HepG2 (cell line): ENCODE results near the gene PEX11G. TPM values are rescaled to one million over a fixed set of nuclear protein-coding genes. Genes with fewer than 3 reads are reported as not detected.

Experiments used
- BORCS8-MEF2B ChIP-seq: sonication (generic); formaldehyde crosslinking; IDR thresholded peaks from 2 replicates; pipeline ENCODE4 v1.8.0; 2022; ENCODE audit warnings: mild to moderate bottlenecking, missing genetic modification reagents
- BRD4 ChIP-seq: sonication (generic); formaldehyde crosslinking; IDR thresholded peaks from 2 replicates; pipeline ENCODE4 v1.4.0; 2020; ENCODE audit warnings: missing genetic modification reagents
- CCDC6 ChIP-seq: sonication (generic); formaldehyde crosslinking; IDR thresholded peaks from 2 replicates; pipeline ENCODE4 v1.8.1; 2022; ENCODE audit warnings: mild to moderate bottlenecking, missing genetic modification reagents, moderate library complexity
- EZH2 ChIP-seq: conservative IDR thresholded peaks from 2 replicates; pipeline ENCODE4 v1.6.1; 2012; ENCODE audit warnings: mild to moderate bottlenecking, low read depth, low read length, moderate library complexity
- HDAC1 ChIP-seq: sonication (generic); formaldehyde crosslinking; IDR thresholded peaks from 2 replicates; pipeline ENCODE4 v1.5.1; 2020; ENCODE audit warnings: mild to moderate bottlenecking, missing genetic modification reagents
- MEIS2 ChIP-seq: sonication (generic); formaldehyde crosslinking; IDR thresholded peaks from 2 replicates; pipeline ENCODE4 v1.9.0; 2021; ENCODE audit warnings: mild to moderate bottlenecking, missing genetic modification reagents
- MTA1 ChIP-seq: sonication (generic); formaldehyde crosslinking; IDR thresholded peaks from 2 replicates; pipeline ENCODE4 v1.4.0; 2020; ENCODE audit warnings: missing genetic modification reagents, mild to moderate bottlenecking, borderline replicate concordance
- NCOA1 ChIP-seq: sonication (generic); formaldehyde crosslinking; IDR thresholded peaks from 2 replicates; pipeline ENCODE4 v1.9.0; 2021; ENCODE audit warnings: missing genetic modification reagents
- NR3C1 ChIP-seq: sonication (generic); formaldehyde crosslinking; IDR thresholded peaks from 2 replicates; pipeline ENCODE4 v1.4.0; 2020; ENCODE audit warnings: missing genetic modification reagents
- RXRB ChIP-seq: IDR thresholded peaks from 2 replicates; pipeline ENCODE4 v1.6.1; 2016; ENCODE audit warnings: borderline replicate concordance, missing genetic modification reagents, missing compliant biosample characterization
- TEAD3 ChIP-seq: optimal IDR thresholded peaks from 2 replicates; pipeline ENCODE3; 2016; ENCODE audit warnings: borderline replicate concordance
- ZBTB7A ChIP-seq: sonication (generic); formaldehyde crosslinking; IDR thresholded peaks from 2 replicates; pipeline ENCODE4 v1.8.0; 2022; ENCODE audit warnings: mild to moderate bottlenecking, missing genetic modification reagents
- ZNF205 ChIP-seq: IDR thresholded peaks from 2 replicates; pipeline ENCODE4 v1.6.1; 2018; ENCODE audit warnings: missing biosample characterization, missing genetic modification reagents
- ZNF317 ChIP-seq: sonication (generic); formaldehyde crosslinking; IDR thresholded peaks from 2 replicates; pipeline ENCODE4 v1.5.0; 2020; ENCODE audit warnings: mild to moderate bottlenecking, missing genetic modification reagents
- ZNF484 ChIP-seq: sonication (generic); formaldehyde crosslinking; IDR thresholded peaks from 2 replicates; pipeline ENCODE4 v1.5.1; 2020; ENCODE audit warnings: mild to moderate bottlenecking, low read depth, missing genetic modification reagents, borderline replicate concordance
- ZNF501 ChIP-seq: sonication (generic); formaldehyde crosslinking; IDR thresholded peaks from 2 replicates; pipeline ENCODE4 v1.5.1; 2020; ENCODE audit warnings: mild to moderate bottlenecking, moderate library complexity, missing genetic modification reagents
- ZNF564 ChIP-seq: sonication (generic); formaldehyde crosslinking; IDR thresholded peaks from 2 replicates; pipeline ENCODE4 v1.8.1; 2023; ENCODE audit warnings: mild to moderate bottlenecking, missing genetic modification reagents
- ZNF569 ChIP-seq: sonication (generic); formaldehyde crosslinking; IDR thresholded peaks from 2 replicates; pipeline ENCODE4 v1.5.0; 2020; ENCODE audit warnings: mild to moderate bottlenecking, missing genetic modification reagents, moderate library complexity, borderline replicate concordance
- polyA plus RNA-seq, 8 experiments: library from polyadenylated mRNA; depleted of rRNA in 3 of 8; stranded (reverse) in 7 of 8; unstranded in 1 of 8; fragments of >200 nt; fragmentation: Illumina TruSeq in 4 of 8; extraction: Trizol in 4 of 8; gene quantifications; 2 replicates each; pipeline versions ENCODE4 v1.2.1 to v1.2.3, GENCODE V29; 2011 to 2016; ENCODE audit warnings: low read depth in 4 of 8, missing spikeins in 1 of 8, mixed read lengths in 1 of 8; ENCODE audit not compliant: insufficient read depth in 1 of 8
- total RNA-seq, 5 experiments: library from RNA; depleted of rRNA; stranded (reverse); fragments of >200 nt; fragmentation: Illumina TruSeq; extraction: Trizol; gene quantifications; 2 replicates each; pipeline ENCODE4 v1.2.3, GENCODE V29; 2016; ENCODE audit warnings: low read depth in 1 of 5
- TF ChIP-seq, protein P1 (sequence below): sonication (generic); formaldehyde crosslinking; IDR thresholded peaks from 2 replicates; pipeline ENCODE4 v1.5.0; 2020; ENCODE audit warnings: mild to moderate bottlenecking, missing genetic modification reagents, borderline replicate concordance
- TF ChIP-seq, protein P2 (sequence below): sonication (generic); formaldehyde crosslinking; IDR thresholded peaks from 2 replicates; pipeline ENCODE4 v1.4.0; 2020; ENCODE audit warnings: missing genetic modification reagents
- TF ChIP-seq, protein P3 (sequence below): sonication (generic); formaldehyde crosslinking; IDR thresholded peaks from 2 replicates; pipeline ENCODE4 v1.5.1; 2020; ENCODE audit warnings: missing genetic modification reagents, mild to moderate bottlenecking, borderline replicate concordance

The PEX11G gene
- total and polyA plus RNA-seq, 2 of the 13 experiments (the other 11 are each of a cell fraction or from before 2014, with no cell fraction given): not detected

DNA sequence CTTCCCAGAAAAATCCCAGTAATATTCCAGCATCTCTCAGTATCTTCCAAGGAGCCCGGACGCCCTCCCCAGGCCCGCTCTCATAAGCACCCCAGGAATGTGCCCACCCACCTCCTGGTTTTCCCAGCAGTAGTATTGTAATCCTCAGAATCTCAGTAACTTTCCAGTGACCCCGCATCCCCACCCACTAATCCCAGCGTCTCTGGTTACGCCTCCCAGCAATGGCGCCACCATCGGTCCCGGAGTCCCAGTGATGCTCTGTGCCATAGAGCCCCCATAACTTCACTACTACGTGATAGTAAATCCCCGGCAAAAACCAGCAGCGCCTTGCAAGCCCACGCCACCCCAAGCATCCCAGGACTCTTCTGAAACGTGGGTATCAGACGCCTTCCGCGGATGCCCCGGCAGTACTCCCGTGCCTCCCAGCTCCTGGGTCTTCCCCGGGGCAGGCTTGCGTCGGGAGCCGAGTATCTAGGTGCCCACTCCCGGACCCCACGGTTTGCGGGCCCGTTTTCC lies 45.8 kb upstream of the PEX11G start (continued):
- TF ChIP-seq, protein P1, sequence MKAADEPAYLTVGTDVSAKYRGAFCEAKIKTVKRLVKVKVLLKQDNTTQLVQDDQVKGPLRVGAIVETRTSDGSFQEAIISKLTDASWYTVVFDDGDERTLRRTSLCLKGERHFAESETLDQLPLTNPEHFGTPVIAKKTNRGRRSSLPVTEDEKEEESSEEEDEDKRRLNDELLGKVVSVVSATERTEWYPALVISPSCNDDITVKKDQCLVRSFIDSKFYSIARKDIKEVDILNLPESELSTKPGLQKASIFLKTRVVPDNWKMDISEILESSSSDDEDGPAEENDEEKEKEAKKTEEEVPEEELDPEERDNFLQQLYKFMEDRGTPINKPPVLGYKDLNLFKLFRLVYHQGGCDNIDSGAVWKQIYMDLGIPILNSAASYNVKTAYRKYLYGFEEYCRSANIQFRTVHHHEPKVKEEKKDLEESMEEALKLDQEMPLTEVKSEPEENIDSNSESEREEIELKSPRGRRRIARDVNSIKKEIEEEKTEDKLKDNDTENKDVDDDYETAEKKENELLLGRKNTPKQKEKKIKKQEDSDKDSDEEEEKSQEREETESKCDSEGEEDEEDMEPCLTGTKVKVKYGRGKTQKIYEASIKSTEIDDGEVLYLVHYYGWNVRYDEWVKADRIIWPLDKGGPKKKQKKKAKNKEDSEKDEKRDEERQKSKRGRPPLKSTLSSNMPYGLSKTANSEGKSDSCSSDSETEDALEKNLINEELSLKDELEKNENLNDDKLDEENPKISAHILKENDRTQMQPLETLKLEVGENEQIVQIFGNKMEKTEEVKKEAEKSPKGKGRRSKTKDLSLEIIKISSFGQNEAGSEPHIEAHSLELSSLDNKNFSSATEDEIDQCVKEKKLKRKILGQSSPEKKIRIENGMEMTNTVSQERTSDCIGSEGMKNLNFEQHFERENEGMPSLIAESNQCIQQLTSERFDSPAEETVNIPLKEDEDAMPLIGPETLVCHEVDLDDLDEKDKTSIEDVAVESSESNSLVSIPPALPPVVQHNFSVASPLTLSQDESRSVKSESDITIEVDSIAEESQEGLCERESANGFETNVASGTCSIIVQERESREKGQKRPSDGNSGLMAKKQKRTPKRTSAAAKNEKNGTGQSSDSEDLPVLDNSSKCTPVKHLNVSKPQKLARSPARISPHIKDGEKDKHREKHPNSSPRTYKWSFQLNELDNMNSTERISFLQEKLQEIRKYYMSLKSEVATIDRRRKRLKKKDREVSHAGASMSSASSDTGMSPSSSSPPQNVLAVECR (CRISPR knock-in tag): no peak; the same call in 1 of the 2 replicates
- peak; percentile 34 for TF ChIP-seq HDAC1 (CRISPR knock-in tag)
- TF ChIP-seq, protein P2, sequence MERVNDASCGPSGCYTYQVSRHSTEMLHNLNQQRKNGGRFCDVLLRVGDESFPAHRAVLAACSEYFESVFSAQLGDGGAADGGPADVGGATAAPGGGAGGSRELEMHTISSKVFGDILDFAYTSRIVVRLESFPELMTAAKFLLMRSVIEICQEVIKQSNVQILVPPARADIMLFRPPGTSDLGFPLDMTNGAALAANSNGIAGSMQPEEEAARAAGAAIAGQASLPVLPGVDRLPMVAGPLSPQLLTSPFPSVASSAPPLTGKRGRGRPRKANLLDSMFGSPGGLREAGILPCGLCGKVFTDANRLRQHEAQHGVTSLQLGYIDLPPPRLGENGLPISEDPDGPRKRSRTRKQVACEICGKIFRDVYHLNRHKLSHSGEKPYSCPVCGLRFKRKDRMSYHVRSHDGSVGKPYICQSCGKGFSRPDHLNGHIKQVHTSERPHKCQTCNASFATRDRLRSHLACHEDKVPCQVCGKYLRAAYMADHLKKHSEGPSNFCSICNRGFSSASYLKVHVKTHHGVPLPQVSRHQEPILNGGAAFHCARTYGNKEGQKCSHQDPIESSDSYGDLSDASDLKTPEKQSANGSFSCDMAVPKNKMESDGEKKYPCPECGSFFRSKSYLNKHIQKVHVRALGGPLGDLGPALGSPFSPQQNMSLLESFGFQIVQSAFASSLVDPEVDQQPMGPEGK (CRISPR knock-in tag): peak; percentile 79
- TF ChIP-seq CCDC6: peak; percentile 58; the same call in 1 of the 2 replicates
- no peak for TF ChIP-seq EZH2
- TF ChIP-seq ZNF569: no peak
- peak; percentile 36; the same call in 1 of the 2 replicates for TF ChIP-seq ZNF317
- TF ChIP-seq NR3C1 (CRISPR knock-in tag): no peak
- no peak for TF ChIP-seq BORCS8-MEF2B (CRISPR knock-in tag)
- no peak for TF ChIP-seq NCOA1 (CRISPR knock-in tag)
- TF ChIP-seq ZNF564 (CRISPR knock-in tag): no peak
- peak; percentile 29; the same call in 1 of the 2 replicates for TF ChIP-seq ZNF501 (CRISPR knock-in tag)
- TF ChIP-seq, protein P3, sequence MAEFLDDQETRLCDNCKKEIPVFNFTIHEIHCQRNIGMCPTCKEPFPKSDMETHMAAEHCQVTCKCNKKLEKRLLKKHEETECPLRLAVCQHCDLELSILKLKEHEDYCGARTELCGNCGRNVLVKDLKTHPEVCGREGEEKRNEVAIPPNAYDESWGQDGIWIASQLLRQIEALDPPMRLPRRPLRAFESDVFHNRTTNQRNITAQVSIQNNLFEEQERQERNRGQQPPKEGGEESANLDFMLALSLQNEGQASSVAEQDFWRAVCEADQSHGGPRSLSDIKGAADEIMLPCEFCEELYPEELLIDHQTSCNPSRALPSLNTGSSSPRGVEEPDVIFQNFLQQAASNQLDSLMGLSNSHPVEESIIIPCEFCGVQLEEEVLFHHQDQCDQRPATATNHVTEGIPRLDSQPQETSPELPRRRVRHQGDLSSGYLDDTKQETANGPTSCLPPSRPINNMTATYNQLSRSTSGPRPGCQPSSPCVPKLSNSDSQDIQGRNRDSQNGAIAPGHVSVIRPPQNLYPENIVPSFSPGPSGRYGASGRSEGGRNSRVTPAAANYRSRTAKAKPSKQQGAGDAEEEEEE: no peak
- no peak for TF ChIP-seq MTA1 (CRISPR knock-in tag)
- no peak for TF ChIP-seq BRD4
- 0 out of 2 replicates have a peak, but pooled peaks have one; percentile 32 for TF ChIP-seq ZBTB7A (CRISPR knock-in tag)
- TF ChIP-seq TEAD3 (CRISPR knock-in tag): peak; percentile 94
- no peak for TF ChIP-seq ZNF205 (CRISPR knock-in tag)
- TF ChIP-seq MEIS2: no peak
- no peak for TF ChIP-seq ZNF484
- TF ChIP-seq RXRB: peak; percentile 43; the same call in 1 of the 2 replicates
